GM21786 (cell line): ENCODE data around the gene ZNF543.

Source experiments
- ATAC-seq: cut with Tn5 transposase; IDR thresholded peaks from one replicate; pipeline ENCODE4 v1.9.1; 2021; ENCODE audit not compliant: unreplicated experiment

Gene ZNF543

GRCh38 chr19:57377498-57378146, 57.4 kb downstream of the ZNF543 start:
- no peak for ATAC-seq
